ENCODE data around the gene GAMT.

DNA sequence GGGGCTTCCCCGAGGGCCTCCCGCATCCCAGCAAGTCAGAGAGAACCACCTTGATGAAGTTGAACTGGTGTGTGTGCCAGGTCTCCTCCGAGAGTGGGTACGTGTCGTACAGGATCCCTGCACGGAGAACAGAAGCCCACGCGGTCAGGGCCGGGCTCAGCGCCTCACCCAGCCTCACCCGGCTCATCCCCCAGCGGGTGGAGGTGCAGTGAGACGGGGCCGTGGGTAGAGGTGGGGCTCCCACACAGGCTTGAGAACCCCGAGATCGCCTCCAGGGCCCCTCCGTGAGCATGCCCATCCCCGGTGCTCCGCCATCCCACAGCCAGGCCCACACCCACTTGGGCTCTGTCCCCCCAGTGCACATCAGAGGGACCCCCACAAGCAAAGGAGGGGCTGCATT is 2.3 kb downstream of the GAMT start:
- TF ChIP-seq POLR2A (IDR thresholded peaks at IDR 0.05) = no peak
- TF ChIP-seq, protein P1, sequence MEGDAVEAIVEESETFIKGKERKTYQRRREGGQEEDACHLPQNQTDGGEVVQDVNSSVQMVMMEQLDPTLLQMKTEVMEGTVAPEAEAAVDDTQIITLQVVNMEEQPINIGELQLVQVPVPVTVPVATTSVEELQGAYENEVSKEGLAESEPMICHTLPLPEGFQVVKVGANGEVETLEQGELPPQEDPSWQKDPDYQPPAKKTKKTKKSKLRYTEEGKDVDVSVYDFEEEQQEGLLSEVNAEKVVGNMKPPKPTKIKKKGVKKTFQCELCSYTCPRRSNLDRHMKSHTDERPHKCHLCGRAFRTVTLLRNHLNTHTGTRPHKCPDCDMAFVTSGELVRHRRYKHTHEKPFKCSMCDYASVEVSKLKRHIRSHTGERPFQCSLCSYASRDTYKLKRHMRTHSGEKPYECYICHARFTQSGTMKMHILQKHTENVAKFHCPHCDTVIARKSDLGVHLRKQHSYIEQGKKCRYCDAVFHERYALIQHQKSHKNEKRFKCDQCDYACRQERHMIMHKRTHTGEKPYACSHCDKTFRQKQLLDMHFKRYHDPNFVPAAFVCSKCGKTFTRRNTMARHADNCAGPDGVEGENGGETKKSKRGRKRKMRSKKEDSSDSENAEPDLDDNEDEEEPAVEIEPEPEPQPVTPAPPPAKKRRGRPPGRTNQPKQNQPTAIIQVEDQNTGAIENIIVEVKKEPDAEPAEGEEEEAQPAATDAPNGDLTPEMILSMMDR (IDR thresholded peaks at IDR 0.05) = no peak
